ENCODE results near the gene SELENOI.
A peak's percentile ranks its signal among the peaks of the same experiment; 100 is the strongest.
"Not testable (repeated sequence)": the region's sequence is repeated elsewhere in the genome, so short reads cannot be mapped to it uniquely, and the experiment has no call there.

Gene SELENOI

DNA sequence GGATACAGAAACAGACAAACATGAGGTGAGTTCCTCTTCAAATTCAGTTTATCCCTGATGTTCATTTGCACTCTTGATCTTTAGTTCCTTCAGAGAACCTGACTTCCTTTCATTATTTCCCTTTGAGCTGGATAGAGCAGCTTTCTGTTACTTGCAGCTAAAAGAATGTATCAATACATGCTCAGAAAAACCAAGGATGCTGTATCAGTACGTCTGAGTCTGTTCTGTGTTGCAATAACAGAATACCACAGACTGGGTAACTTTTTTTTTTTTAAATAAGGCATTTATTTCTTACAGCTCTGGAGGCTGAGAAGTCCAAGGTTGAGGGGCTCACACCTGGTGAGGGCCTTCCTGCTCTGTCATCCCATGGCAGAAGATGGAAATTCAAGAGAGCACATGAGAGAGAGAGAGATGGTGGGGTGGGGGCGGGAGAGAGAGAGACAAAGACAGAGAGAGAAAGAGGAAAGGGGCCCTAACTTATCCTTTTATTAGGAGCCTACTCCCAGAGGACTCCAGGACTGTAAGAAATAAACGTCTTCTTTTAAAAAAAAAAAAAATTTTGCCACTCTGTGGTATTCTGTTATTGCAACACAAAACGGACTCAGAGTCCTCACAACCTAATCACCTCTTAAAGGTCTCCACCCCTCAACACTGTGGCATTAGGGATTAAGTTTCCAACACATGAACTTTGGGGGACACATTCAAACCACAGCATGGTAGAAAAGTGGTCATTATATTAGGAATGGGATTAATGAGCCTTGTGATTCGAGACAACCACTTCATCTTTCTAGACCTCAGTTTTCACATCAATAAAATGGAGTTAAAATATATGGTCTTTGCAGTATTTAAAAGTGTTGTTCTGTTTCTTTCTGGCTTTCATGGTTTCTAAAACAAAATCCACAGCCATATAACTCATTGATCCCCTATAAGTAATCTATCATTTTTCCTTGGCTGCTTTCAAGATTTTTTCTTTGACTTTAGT, 18.4 kb upstream of the SELENOI start:
- DNase-seq (ENCODE audit: low spot score), result no peak

DNA sequence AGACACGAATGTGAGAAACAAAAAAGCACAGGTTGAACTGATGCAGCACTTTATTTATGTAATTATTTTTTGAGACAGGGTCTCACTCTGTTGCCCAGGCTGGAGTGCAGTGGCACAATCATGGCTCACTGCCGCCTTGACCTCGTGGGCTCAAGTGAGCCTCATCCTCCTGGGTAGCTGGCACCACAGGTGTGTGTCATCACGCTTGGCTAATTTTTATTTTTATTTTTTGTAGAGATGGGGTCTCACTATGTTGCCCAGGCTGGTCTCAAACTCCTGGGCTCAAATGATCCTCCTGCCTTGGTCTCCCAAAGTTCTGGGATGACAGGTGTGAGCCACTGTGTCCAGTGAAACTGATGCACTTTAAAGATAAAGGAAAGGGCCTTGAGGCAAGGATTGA, 16.9 kb upstream of the SELENOI start:
- DNase-seq (ENCODE audit: low spot score), result not testable (repeated sequence)

DNA sequence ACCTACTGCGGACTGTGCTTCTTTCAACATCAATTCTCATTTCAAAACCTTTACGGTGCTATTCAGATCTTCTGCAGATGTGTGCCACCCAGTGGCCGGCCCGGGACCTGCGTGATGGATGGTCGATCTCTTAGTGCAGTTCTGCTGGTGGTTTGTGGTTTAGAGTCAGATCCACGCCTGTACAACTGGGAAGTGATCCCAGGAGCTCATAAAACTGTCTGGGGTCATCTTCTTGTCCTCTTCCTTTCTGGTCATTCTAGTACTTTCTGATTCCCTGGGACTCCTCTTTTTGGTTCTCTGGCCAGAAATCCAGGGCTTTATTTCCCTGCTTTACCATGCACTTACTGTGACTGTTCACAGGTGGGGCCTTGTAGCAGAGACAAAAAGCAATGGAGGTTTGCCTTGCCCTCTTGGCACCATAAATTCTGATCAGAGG, 15.8 kb upstream of the SELENOI start:
- DNase-seq (ENCODE audit: low spot score), result peak; percentile 47

DNA sequence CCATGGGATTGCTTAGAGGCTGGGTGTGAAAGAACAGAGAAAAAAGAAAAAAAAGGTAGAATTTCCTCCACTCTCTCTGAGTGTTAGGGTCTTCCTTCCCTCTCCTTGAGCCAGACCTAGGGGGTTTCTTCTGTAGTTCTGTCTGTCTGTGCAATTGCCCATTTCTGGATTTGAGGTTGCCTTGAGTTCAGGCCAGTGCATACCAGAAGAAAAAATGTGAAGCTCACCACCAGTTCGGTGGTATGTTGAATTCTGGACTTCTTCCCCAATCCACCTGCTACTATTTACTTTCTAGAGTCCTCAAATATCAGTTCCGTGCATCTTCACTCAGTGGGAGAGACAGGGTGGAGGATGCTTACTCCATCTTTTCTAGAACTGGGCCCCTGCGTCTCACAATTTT, 15.3 kb upstream of the SELENOI start:
- no peak for DNase-seq (ENCODE audit: low spot score)

DNA sequence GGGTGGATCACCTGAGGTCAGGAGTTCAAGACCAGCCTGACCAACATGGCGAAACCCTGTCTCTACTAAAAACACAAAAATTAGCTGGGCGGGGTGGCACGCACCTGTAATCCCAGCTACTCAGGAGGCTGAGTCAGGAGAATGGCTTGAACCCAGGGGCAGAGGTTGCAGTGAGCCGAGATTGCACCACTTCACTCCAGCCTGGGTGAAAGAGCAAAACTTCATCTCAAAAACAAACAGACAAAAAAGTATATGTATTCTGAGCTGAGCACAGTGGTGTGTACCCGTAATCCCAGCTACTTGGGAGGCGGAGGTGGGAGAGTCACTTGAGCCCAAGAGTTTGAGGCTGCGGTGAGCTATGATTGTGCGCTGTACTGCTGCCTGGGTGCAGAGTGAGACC, 14.6 kb upstream of the SELENOI start:
- not testable (repeated sequence) for DNase-seq (ENCODE audit: low spot score)

DNA sequence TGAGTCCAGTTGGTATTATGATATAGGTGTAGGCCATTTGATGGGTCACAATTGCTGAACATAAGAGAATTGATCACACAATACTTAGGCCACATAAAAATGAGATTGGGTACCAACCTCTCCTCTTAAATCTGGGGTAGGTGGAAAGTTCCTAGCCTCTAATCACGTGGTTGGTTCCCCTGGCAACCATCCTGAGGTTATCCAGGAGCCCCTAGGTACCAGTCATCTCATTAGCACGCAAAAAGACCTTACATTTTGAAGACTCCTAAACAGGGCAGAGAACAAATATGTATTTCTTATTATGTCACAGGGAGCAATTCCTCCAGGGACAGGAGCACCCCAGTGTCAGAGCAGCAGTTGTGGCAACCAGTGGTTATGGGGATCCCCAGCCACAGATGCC, 12.7 kb upstream of the SELENOI start:
- no peak for DNase-seq (ENCODE audit: low spot score)

DNA sequence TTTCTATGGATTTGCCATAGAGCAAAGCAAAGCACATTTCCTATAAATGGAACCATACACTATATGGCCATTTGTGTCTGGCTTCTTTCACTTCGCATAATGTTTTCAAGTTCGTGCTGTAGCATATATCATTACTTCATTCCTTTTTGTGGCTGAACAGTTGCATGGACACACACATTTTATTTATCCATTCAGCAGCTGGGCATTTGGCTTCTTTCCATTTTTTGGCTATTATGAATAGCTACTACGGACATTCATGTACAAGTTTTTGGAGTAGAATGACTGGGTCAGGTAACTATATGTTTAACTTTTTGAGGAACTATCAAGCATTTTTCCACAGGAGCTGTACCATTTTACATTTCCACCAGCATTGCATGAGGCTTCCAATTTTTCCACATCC, 10.7 kb upstream of the SELENOI start:
- DNase-seq (ENCODE audit: low spot score), result no peak

DNA sequence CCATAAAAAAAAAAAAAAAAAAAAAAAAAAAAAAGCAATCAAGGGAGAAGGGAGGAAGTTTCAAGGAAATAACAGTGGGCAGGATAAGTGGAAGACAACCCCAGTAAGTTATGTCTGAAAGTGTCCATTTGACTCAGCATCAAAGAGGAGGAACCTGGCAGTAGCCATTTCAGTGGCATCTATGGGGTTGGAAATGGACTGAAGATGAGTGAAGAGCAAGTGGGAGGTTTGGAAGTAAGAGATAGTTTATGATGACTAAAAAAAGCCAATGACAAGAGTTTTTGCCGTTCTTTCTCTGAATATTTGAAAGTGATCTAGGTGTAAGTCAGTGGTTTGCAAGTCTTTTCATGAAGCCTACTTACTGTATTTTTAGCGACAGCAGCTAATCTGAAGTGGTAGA, 9.2 kb upstream of the SELENOI start:
- DNase-seq (ENCODE audit: low spot score), result no peak

DNA sequence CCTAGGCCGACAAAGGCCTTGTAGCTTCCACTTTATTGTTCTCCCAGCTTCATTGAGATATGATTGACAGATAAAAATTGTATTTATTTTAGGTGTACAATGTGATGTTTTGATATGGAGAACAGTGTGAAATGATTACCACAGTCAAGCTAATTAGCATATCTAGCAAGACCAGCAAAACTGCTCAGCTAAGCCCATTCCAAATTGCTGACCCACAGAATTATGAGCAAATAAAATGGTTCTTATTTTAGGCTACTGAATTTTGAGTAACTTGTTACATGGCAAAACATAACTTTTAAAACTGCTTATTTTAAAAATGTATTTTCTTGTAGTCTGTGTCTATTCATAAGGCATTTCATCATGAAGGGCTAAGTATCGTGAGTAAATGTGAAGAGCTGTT, 8.6 kb upstream of the SELENOI start:
- no peak for DNase-seq (ENCODE audit: low spot score)

DNA sequence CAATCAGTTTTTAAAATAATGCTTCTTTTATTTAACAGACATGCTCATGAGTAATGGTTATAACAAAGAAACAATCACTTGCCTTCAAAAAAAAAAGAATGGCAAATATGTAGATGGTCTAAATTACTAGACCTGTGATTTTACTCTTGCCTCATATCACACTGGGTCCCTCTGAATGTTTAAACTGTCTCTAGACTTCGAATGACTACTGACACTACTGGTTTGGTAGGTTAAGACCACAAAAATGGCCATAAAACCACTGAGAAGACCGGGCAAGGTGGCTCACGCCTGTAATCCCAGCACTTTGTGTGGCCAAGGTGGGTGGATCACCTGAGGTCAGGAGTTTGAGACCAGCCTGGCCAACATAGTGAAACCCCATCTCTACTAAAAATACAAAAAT, 5.1 kb upstream of the SELENOI start:
- no peak for DNase-seq (ENCODE audit: low spot score)

DNA sequence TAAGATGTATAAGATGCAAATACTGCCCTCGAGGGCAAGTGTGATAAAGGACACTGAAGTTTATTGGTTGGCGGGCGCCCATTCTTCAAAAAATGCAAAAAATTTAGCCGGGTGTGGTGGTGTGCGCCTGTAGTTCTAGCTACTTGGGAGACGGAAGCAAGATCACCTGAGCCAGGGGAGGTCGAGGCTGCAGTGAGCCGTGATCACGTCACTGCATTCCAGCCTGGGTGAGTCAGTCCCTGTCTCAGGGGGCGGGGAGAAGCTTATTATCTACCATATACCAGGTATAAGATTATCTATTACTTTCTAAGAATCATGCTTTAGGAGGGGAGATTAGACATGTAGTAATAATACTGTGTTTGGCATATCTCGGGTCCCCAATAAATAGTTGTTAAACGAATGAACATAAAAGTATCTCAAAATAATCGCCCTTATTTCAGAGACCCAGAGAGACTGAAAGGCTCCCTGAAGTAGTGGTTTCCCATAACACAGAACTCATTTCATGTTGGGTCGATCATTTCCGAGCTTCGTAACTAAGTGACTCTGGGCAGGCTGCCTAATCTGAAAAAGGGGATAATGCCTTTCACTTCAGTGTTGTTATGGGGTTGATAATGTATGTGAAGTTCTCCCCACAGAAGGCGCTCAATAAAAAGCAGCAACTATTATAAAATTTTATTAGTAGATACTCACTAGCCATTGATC, 1.2 kb upstream of the SELENOI start:
- DNase-seq (ENCODE audit: low spot score), result no peak

DNA sequence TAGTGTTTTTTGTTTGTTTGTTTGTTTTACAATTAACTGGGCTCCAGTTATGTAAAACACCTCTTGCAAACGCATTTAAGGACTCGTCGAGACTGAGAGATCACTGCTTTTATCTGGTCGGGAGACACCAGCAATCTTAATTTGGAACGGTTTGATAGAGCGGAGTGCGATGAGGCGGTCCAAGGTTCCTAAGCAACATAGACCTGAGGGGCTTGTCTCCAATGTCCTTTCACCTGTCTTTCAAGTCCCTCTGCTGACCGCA, 729 bp upstream of the SELENOI start:
- DNase-seq (ENCODE audit: low spot score), result no peak

DNA sequence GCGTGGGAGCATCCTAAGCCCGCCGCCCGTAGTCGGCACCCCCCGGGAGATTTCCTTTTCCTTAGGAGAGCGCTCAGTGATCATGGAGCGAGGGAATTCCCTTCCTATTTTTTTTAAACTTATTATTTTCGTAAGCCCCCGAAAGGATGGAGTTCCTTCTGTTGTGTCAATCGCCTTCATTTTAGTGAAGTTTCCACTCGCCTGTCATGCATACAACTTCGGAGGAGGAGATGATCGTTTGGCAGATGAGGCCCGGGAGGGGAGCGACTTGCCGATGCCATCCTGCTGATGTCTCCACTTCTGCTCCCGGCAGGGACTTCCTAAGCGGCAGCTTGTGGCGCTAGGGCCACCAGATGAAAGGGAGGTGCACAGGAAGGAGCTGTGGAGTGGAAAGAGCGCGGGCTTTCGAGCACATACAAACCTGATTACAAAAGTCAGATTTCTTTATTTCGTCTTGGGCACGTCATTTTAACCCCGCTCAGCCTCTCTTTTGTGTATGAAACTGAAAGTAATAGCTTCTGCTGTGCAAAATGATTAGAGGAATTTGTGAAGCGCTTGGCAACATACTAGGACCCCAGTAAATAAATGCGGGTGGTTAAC, 611 bp downstream of the SELENOI start, which contains the start of gene ADGRF3:
ADGRF3 (minus strand) TSS at position 336 of the 600 bp plus-strand sequence. CDS start 555 bp downstream, outside the sequence.
- DNase-seq (ENCODE audit: low spot score), result peak; percentile 23

DNA sequence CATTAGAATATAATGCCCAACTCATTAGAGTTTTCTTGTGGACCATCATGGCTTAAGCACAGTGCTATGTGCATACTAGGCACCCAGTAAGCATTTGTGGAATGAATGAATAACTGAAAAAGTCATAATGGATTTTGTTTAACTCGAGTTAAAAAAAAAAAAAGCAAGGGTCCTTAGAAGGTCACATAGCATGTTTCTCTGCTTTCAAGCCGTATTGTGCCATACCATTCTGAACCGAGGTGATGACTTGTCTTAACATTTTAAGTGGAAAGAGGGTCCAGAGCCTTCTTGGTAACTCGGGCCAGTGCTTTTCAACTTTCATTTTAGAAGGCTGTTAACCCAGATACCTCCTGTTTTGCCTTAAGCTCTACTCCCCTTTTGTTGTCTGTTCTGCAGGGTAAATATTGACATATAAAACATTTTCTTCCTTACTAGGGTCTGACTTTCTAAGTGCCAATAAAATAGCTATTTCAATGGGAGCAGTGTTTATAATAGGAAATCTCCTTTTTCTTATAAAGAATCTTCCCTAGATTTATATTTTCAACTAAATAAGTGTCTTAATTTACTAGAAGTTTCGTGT, 1.4 kb downstream of the SELENOI start:
- no peak for DNase-seq (ENCODE audit: low spot score)

DNA sequence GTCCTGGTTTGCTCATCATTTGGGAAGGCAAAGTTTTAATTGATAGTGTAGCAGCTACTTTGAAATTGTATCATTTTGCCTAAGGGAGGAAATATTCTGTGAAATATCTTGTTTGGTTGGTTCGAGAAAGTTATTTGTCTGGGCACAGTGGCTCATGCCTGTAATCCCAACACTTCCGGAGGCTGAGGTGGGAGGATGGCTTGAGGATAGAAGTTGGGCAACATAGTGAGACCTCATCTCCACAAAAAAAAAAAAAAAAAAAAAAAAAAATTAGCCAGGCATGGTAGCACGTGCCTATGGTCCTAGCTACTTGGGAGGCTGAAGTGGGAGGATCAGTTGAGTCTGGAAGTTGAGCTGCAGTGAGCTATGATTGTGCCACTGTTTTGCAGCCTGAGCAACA, 3.7 kb downstream of the SELENOI start:
- no peak for DNase-seq (ENCODE audit: low spot score)

DNA sequence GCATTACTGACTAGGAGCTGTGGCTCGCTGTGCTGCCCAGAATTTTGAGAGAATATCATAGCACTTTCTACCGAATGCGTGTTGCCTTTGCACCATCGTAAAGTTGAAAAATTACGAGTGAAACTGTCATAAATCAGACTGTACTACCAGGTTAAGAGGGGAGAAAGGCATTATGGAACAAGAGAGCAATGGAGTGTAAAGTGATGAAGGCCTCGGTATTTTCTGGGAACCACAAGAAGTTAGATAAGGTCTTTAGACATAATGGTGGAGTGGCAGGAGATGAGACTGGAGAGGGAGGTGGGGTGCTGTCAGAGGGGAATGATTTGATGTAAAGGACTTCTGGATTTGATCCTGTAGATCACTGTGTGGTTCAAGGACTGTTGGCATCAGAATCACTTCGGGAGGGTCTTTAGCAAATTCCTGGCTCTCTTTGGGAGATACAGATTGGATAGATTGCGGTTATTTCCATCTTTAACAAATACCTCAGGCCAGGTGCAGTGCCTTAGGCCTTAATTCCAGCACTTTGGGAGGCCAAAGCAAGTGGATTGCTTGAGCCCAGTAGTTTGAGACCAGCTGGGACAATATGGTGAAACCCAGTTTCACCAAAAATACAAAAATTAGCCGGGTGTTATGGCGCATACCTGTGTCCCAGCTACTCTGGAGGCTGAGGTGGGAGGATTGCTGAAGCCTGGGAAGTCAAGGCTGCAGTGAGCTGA, 5.6 kb downstream of the SELENOI start:
- DNase-seq (ENCODE audit: low spot score), result no peak

DNA sequence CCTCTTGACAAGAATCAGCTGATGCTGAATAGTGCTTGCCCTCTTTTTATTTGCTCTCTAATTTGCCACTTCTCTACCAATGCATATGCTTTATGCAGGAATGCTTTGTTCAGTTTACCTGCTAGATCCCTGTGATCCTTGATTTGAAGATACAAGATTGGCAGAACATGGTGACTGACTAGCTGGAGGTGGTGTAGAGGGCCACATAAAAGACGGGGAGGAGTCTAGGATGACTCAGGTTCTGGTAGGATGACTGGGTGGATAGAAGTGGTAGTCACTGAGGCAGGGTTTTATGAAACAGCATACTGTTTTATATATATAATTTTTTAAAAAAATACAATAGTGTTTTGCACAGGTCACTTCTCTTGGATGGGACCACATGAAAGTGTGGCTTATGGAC, 6.9 kb downstream of the SELENOI start:
- no peak for DNase-seq (ENCODE audit: low spot score)

DNA sequence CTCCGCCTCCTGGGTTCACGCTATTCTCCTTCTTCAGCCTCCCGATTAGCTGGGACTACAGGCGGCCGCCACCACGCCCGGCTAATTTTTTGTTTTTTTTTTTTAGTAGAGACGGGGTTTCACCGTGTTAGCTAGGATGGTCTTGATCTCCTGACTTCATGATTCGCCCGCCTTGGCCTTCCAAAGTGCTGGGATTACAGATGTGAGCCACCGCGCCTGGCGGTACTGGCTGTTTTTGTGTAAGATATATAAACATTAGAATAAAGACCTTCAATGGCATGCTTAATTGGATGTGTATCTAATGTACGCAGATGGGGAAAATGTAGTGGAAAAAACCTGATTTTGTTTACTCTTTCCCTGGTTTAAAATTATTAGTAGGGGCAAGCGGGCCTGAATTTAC, 8.5 kb downstream of the SELENOI start:
- DNase-seq (ENCODE audit: low spot score), result not testable (repeated sequence)

DNA sequence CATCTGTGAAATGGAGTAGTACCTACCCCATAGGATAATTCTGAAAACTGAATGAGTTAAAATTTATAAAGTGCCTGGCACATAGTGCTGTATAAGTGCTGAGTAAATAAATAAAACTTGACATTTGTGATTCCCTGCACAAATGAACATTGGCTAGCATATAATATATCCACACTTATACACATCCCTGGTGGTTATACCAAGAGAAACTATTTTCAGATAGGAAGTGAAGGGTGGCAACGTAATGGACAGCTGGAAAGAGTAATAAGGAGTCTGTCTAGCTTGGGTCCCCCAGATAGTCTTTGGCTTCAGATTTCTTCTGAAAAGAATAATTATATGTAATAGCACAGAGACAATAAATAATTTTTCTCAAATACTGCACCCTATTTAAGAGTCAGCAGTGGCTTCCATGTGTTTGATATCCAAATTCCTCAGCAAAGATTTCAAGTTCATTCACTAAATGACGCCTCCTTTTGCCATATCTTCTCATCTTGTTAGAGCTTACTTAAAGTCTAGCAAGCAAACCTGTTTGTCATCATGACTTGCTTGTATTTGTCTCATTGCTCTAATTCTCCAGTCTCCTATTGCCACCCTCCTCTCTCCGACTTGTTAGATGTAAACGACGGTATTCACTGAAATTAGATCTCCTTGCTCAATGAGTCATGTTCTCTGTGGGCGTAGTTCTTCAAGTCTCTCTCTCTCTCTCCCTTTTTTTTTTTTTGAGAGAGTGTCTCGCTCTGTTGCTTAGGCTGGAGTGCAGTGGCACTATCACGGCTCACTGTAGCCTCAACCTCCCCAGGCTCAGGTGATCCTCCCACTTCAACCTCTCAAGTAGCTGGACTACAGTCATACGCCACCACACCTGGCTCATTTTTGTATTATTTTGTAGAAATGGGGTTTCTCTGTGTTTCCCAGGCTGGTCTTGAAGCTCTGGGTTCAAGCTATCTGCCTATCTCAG, 9.4 kb downstream of the SELENOI start:
- no peak for DNase-seq (ENCODE audit: low spot score)

DNA sequence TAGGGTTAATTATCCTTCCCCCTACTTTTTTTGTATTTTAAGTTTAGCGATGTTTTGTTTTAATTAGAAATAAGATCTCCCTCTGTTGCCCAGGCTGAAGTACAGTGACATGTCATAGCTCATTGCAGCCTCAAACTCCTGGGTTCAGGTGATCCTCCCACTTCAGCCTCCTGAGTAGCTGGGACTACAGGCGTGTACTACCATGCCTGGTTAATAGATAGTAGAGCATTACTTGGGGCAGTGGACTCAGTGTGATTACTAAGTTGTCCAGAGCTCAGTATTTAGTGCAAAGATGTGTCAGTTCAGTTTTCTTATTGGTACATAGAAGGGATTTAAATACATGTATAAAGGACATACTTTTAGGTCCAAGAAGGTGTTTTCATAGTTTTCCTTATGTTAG, 10.2 kb downstream of the SELENOI start:
- DNase-seq (ENCODE audit: low spot score), result no peak

DNA sequence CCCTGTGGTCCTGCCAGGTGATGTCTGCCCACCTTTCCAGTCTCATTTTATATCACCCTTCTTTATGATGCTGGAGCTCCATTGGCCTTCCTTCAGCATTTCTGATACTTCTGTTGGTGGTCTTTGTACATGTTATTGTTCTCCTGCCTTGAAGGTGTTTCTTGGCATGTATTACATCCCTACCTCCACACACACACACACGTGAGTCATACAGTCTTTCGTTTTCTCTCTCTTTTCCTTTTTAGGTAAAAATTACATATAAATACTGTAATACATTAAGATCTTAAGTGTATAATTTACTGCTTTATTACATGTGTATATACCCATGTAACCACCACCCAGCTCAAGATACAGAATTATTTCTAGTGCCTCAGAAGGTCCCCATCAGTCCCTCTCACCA, 10.8 kb downstream of the SELENOI start:
- DNase-seq (ENCODE audit: low spot score), result no peak
